Epithelial cell of prostate (primary cell): ENCODE data around the gene RGCC.

Source experiments
- DNase-seq: peaks from one replicate; pipeline ENCODE4 v3.0.0-alpha.2; 2011; ENCODE audit warnings: low read depth, low spot score
- H3K27ac ChIP-seq: fragments of 450-650 bp; 2 replicates; pipeline ENCODE4 v1.5.1; 2017; ENCODE audit warnings: mild to moderate bottlenecking

Gene RGCC

GRCh38 chr13:41443969-41444368 is 13.4 kb upstream of the RGCC start:
- DNase-seq = no peak
- no peak overlapping the region for H3K27ac ChIP-seq

- no peak for DNase-seq
- H3K27ac ChIP-seq = no peak overlapping the region
Observed at GRCh38 chr13:41452462-41452861, 4.9 kb upstream of the RGCC start.

GRCh38 chr13:41453620-41454019 is 3.7 kb upstream of the RGCC start:
- no peak overlapping the region for H3K27ac ChIP-seq
- no peak for DNase-seq

GRCh38 chr13:41454170-41454569 is 3.2 kb upstream of the RGCC start:
- no peak overlapping the region for H3K27ac ChIP-seq
- DNase-seq = no peak

- H3K27ac ChIP-seq = no peak overlapping the region
- no peak for DNase-seq
Observed at GRCh38 chr13:41455725-41456419, 1.5 kb upstream of the RGCC start.

GRCh38 chr13:41457589-41458186 is 338 bp downstream of the RGCC start:
- H3K27ac ChIP-seq = no peak overlapping the region
- no peak for DNase-seq

GRCh38 chr13:41458187-41458760 is 924 bp downstream of the RGCC start:
- H3K27ac ChIP-seq = no peak overlapping the region
- no peak for DNase-seq

- DNase-seq = peak; percentile 20
- H3K27ac ChIP-seq = no peak overlapping the region
Observed at GRCh38 chr13:41458761-41459431, 1.5 kb downstream of the RGCC start.

- no peak overlapping the region for H3K27ac ChIP-seq
- DNase-seq = no peak
Observed at GRCh38 chr13:41459432-41460073, 2.2 kb downstream of the RGCC start.

- no peak for DNase-seq
Observed at GRCh38 chr13:41460074-41460465, 2.7 kb downstream of the RGCC start.

GRCh38 chr13:41460930-41461329 is 3.6 kb downstream of the RGCC start:
- DNase-seq = no peak
- no peak overlapping the region for H3K27ac ChIP-seq

More at GRCh38 chr13:41460074-41460465, 2.7 kb downstream of the RGCC start:
- H3K27ac ChIP-seq = no peak overlapping the region

GRCh38 chr13:41461527-41462139 is 4.3 kb downstream of the RGCC start:
- no peak overlapping the region for H3K27ac ChIP-seq
- no peak for DNase-seq

GRCh38 chr13:41462427-41462826 is 5.1 kb downstream of the RGCC start:
- no peak overlapping the region for H3K27ac ChIP-seq
- DNase-seq = no peak

- DNase-seq = no peak
- no peak overlapping the region for H3K27ac ChIP-seq
Observed at GRCh38 chr13:41463838-41464602, 6.7 kb downstream of the RGCC start.

- peak; percentile 45 for DNase-seq
- H3K27ac ChIP-seq = peak overlapping the region; percentile 47
Observed at GRCh38 chr13:41465241-41465847, 8.0 kb downstream of the RGCC start.

GRCh38 chr13:41465898-41466320 is 8.6 kb downstream of the RGCC start:
- DNase-seq = no peak
- no peak overlapping the region for H3K27ac ChIP-seq

- no peak overlapping the region for H3K27ac ChIP-seq
- DNase-seq = no peak
Observed at GRCh38 chr13:41467425-41467945, 10.1 kb downstream of the RGCC start.

- DNase-seq = no peak
Observed at GRCh38 chr13:41468631-41469030, 11.3 kb downstream of the RGCC start.

GRCh38 chr13:41470196-41470595 is 12.8 kb downstream of the RGCC start:
- no peak overlapping the region for H3K27ac ChIP-seq
- no peak for DNase-seq

More at GRCh38 chr13:41468631-41469030, 11.3 kb downstream of the RGCC start:
- peak overlapping the region; percentile 11 for H3K27ac ChIP-seq
